ENCODE data around the gene EYS. TPM values are rescaled to one million over a fixed set of nuclear protein-coding genes. Genes with fewer than 3 reads are reported as not detected.

EYS gene
- total and polyA plus RNA-seq, 2 experiments from 2014 or later: under 0.01 to 0.15 TPM

DNA sequence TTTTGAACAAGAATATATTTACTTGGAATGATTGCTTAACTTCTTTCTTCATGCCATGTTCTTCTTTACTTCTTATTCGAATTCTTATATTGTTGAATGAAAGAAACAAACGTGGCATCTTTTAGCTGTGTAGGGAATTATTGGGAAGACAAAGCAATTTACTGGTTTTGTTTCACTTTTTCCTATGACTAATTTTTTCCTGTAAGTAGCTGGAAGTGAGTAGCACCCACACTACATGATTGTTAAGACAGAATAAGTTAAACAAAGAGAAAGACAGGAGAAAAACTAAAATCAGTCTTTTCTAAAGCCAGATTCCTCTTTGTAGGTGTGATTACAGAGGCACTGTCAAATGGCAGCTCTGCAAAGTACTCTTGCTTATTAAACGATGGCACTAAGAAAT lies 593.4 kb downstream of the EYS start:
- Histone ChIP-seq H3K36me3 (no peaks in the 10 kb centered on the region), H3K4me3 (no peak overlapping the region), H3K4me1 (ENCODE audit: low read depth) (no peaks in the 10 kb centered on the region), H3K9me3 (ENCODE audit: low read depth) (no peaks in the 10 kb centered on the region), H3K27me3 (no peaks in the 10 kb centered on the region), H3K27ac (no peak overlapping the region)
- TF ChIP-seq, protein P1, sequence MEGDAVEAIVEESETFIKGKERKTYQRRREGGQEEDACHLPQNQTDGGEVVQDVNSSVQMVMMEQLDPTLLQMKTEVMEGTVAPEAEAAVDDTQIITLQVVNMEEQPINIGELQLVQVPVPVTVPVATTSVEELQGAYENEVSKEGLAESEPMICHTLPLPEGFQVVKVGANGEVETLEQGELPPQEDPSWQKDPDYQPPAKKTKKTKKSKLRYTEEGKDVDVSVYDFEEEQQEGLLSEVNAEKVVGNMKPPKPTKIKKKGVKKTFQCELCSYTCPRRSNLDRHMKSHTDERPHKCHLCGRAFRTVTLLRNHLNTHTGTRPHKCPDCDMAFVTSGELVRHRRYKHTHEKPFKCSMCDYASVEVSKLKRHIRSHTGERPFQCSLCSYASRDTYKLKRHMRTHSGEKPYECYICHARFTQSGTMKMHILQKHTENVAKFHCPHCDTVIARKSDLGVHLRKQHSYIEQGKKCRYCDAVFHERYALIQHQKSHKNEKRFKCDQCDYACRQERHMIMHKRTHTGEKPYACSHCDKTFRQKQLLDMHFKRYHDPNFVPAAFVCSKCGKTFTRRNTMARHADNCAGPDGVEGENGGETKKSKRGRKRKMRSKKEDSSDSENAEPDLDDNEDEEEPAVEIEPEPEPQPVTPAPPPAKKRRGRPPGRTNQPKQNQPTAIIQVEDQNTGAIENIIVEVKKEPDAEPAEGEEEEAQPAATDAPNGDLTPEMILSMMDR (IDR thresholded peaks at IDR 0.05; ENCODE audit: low read depth, low read length): no peak
- peak in 1 of 2 donors; percentile 11 for DNase-seq (ENCODE audit: low read depth in 1 of 2, low spot score in 1 of 2)

DNA sequence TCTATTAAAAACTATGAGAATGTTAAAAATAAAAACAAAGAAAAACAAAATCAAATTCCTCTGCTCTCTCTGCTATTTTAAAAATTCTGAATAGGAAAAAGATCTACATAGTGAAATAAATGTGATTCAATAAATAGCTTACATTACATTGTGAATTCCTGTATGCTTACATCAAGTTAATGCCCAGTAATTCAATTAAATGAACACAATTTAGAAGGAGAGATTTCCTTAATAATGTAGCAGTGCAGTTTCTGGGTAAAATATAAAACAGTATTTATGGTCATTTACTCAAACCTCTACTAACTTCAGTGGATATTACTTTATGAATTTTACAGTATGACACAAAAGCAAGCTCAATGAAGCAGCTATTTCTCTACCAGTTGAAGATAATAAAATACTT lies 594.6 kb downstream of the EYS start:
- H3K27ac ChIP-seq: no peak overlapping the region
- no peaks in the 10 kb centered on the region for H3K36me3 ChIP-seq
- DNase-seq (ENCODE audit: low read depth in 1 of 2, low spot score in 1 of 2): no peak
- no peaks in the 10 kb centered on the region for H3K27me3 ChIP-seq
- no peak overlapping the region for H3K4me3 ChIP-seq
- TF ChIP-seq, protein P1 (IDR thresholded peaks at IDR 0.05; ENCODE audit: low read depth, low read length): no peak
- H3K9me3 ChIP-seq (ENCODE audit: low read depth): no peaks in the 10 kb centered on the region
- H3K4me1 ChIP-seq (ENCODE audit: low read depth): no peaks in the 10 kb centered on the region

DNA sequence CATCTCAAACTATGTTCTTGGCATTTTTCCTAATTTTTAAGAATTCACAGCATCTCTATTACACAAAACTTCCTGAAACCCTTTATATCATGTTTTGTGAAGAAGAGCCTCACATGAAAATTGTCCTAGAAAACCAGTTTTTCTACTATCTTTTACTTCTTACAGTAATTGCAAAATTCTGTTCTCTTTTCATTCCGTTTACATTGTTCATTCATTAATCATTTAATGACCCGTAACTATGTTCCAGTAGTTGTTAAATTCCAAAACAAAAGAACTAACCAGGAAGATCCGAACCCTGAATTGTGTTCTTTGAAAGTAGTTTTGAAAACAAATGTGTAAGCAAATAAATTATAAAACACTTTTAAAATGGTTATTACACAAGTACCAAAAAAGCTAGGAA lies 597.0 kb downstream of the EYS start:
- Histone ChIP-seq H3K36me3 (no peaks in the 10 kb centered on the region), H3K9me3 (ENCODE audit: low read depth) (no peaks in the 10 kb centered on the region), H3K4me3 (no peak overlapping the region), H3K27me3 (no peaks in the 10 kb centered on the region), H3K4me1 (ENCODE audit: low read depth) (no peaks in the 10 kb centered on the region), H3K27ac (no peak overlapping the region)
- TF ChIP-seq, protein P1 (IDR thresholded peaks at IDR 0.05; ENCODE audit: low read depth, low read length): no peak
- peak in 1 of 2 donors; percentile 5 for DNase-seq (ENCODE audit: low read depth in 1 of 2, low spot score in 1 of 2)

DNA sequence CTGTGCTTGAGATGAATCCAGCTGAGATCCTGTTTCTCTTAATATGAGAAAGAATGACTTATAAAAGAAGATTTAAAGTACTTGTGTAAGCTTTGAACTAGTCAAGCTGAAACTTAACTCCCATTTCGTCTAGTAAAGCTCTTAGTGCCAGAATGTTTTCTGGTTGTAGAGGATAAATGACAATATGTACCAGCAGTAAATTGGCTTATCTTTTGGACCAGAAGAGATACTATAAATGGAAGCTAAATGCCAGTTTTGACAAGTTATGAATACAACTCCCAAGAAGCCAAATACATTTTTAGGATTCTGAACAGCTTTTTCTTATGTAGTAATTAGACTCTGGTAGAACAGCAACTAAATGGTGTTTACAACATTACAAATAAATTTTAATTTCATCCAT lies 608.7 kb downstream of the EYS start:
- Histone ChIP-seq H3K36me3 (no peaks in the 10 kb centered on the region), H3K9me3 (ENCODE audit: low read depth) (no peaks in the 10 kb centered on the region), H3K4me3 (no peak overlapping the region), H3K27me3 (no peaks in the 10 kb centered on the region), H3K4me1 (ENCODE audit: low read depth) (no peaks in the 10 kb centered on the region), H3K27ac (no peak overlapping the region)
- DNase-seq (ENCODE audit: low read depth in 1 of 2, low spot score in 1 of 2): no peak
- TF ChIP-seq, protein P1 (IDR thresholded peaks at IDR 0.05; ENCODE audit: low read depth, low read length): no peak

DNA sequence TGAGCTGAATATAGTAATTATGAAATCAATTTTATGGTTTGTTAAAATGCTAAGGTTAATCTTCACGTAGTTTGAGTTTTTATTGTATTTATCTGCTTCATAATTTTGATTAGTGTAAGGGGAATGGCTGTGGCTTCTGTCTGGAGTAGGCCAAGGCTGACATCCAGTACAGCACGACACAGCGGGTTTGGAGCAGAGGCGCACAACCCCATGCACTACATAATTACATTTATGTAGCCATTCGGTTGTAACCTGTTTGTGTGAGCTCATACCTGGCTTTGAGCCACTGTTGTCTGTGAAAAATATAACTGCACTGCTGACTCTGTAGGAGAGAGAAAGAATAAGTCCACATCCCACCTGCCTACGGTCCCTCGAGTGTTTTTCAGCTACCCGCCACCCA lies 615.5 kb downstream of the EYS start:
- no peak overlapping the region for H3K4me3 ChIP-seq
- no peaks in the 10 kb centered on the region for H3K9me3 ChIP-seq (ENCODE audit: low read depth)
- no peak overlapping the region for H3K27ac ChIP-seq
- DNase-seq (ENCODE audit: low read depth in 1 of 2, low spot score in 1 of 2): no peak
- TF ChIP-seq, protein P1 (IDR thresholded peaks at IDR 0.05; ENCODE audit: low read depth, low read length): no peak
- H3K4me1 ChIP-seq (ENCODE audit: low read depth): no peaks in the 10 kb centered on the region
- no peaks in the 10 kb centered on the region for H3K36me3 ChIP-seq
- H3K27me3 ChIP-seq: no peaks in the 10 kb centered on the region

DNA sequence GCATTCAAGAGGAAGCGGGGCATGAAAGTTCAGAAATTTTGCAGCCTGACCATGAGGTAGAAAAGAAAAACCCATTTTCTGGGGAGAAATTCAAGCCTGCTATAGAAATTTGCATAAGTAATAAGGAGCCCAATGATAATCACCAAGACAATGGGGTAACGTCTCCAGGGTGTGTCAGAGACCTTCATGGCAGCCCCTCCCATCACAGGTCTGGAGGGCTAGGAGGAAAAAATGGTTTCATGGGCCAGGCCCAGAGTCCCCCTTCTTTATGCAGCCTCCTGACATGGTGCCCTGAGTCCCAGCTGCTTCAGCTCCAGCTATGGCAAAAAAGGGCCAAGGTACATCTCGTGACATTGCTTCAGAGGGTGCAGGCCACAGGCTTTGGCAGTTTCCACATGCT lies 618.5 kb downstream of the EYS start:
- H3K4me1 ChIP-seq (ENCODE audit: low read depth): no peaks in the 10 kb centered on the region
- DNase-seq (ENCODE audit: low read depth in 1 of 2, low spot score in 1 of 2): no peak
- H3K27me3 ChIP-seq: no peaks in the 10 kb centered on the region
- no peak overlapping the region for H3K27ac ChIP-seq
- no peaks in the 10 kb centered on the region for H3K9me3 ChIP-seq (ENCODE audit: low read depth)
- no peaks in the 10 kb centered on the region for H3K36me3 ChIP-seq
- no peak overlapping the region for H3K4me3 ChIP-seq
- TF ChIP-seq, protein P1 (IDR thresholded peaks at IDR 0.05; ENCODE audit: low read depth, low read length): no peak

Data from cardiac muscle cell (in vitro differentiated cells and primary cell).